ENCODE data around the gene DNAH7.

Gene DNAH7

DNA sequence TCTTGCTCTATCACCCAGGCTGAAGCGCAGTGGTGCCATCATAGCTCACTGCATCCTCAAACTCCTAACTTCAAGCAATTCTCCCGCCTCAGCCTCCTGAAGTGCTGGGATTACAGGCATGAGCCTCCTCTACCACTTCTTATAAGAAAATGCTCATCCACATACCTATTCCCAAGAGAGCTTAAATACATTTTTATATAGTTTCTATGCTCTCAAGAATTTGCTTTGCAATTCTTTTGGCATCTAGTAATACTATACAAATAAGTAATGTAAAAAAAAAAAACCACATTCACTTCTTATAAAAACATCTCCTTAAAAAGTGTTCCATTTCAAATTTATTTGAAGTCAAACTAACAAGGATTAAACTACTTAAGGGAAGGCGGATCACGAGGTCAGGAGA, 197.3 kb downstream of the DNAH7 start:
- DNase-seq (ENCODE audit: low read depth in 3 of 3, low spot score in 1 of 3): no peak

DNA sequence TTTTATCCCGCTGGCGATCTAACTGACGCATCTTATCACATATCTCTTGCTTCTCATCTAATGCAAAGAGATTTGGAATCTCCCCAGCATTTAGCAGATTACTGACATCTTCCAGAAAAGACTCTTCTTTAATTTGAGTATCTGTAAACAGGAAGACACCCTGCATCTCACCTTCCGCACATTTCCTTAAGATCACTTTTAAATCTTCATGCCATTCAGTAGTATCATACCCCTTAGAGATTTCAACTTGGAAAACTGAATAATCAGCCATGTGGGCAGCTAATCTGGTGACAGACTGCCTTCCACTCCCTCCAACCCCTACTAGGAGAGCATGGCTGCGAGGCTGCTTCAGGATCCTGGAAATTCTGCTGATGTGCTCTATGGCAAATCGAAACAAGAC, 204.3 kb downstream of the DNAH7 start:
- no peak for DNase-seq (ENCODE audit: low read depth in 3 of 3, low spot score in 1 of 3)

DNA sequence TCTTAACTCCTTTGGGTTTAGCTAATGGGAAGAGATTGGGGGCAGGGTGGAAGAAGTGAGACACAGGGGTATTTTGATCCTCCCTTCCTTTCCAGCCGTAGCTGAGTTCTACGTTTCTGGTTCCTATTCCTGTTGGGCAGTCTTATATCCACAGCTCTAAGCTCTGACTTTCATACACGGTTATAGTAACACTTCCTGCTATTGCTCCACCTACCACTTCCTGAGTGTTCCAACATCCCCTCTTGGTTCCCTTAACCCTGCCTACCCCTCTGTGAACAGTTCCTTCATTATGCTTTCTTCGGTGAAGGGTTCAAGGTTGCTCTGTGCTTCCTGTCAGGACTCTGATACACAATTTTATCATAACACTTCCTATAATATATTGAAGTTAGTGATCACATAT, 205.1 kb downstream of the DNAH7 start:
- no peak for DNase-seq (ENCODE audit: low read depth in 3 of 3, low spot score in 1 of 3)

DNA sequence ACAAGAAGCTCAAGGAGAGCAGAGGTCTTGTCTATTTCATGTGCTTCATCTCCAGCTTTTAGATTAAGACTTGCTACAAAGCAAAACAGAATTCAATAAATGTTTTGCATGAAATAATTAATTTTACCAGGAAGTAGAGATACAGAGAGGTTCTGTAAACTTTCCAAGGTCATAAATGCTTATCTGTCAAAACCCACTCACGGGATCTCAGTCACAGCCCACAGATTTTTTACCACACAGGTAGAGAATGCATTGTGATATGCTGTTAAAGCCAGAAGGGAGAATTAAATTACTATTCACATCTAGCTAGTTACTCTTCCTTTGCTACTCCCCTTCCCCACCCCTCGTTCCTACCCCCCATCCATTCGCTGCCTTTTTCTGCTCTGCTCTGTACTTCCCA, 205.5 kb downstream of the DNAH7 start:
- no peak for DNase-seq (ENCODE audit: low read depth in 3 of 3, low spot score in 1 of 3)

DNA sequence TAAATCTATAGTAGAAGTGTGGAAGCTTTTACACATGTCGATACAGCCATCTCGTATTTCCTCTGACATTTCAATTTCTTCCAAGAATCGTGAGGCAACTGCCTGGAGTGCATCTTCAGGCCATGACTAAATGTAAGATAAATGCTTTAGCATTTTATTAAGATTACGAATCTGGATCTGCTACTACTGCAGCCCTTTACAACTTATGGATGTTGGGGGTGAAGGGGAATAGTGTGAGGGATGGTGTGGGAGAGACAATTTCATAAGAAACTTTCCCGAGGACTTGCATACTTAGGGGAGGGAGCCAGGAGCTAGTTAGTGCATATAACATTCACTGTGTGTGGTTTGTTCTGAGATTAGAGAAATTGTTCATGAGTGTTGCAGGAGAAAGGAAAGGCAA, 206.8 kb downstream of the DNAH7 start:
- no peak for DNase-seq (ENCODE audit: low read depth in 3 of 3, low spot score in 1 of 3)

DNA sequence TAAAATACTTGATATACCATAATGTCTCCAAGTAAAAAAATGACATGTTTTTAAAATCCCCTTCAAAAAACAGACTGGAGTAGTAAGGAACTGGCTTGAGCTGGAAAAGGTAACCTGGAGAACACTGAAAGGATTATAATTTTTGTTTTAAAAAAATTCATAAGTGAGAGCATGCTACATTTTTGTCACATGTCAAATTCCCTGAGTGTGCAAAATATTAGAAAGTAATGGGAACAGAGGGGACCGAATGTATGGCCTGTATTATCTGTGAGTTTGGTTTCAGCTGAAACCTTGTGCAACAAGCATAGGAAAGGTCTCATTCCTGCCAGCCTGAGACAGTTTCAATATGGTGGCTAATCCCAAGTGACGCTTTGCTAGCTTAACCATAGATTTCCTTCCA, 209.1 kb downstream of the DNAH7 start:
- DNase-seq (ENCODE audit: low read depth in 3 of 3, low spot score in 1 of 3): no peak

DNA sequence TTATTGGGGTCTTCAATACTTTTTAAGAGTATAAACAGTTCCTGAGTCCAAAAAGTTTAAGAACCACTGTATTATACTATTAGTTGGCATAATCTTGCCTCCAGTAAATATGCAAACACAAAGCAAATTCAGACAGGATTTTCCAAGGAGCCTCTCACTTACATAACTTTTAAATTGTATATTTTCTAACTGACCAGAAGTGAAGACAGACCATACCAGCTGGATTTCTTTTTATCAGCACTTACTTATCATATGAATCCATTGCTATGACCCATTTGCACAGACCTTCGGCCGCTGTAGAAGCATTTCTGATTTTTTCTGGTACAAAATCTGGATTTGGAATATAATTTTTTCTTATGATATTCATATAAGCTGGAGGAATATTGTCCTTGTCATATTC, 211.5 kb downstream of the DNAH7 start:
- no peak for DNase-seq (ENCODE audit: low read depth in 3 of 3, low spot score in 1 of 3)

DNA sequence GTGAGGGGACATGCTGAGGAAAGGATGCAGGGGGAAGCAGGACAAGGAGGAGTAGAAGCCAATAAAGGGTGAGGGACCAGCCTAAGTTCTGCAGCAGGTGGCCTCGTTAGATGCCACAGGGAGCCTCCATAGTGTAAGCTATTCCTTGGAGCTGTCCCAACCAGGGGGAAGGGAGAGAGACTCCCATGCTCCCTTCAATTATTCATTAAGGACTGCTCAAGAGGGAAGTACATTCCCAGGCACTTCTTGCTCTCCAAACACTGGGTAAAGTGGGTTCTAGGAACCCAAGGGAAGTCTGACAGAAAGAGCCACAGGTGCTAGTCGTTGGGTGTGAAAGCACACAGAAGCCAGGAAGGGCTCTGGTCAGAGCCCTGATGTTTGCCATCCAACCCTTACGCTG, 217.9 kb downstream of the DNAH7 start:
- DNase-seq (ENCODE audit: low read depth in 3 of 3, low spot score in 1 of 3): no peak

DNA sequence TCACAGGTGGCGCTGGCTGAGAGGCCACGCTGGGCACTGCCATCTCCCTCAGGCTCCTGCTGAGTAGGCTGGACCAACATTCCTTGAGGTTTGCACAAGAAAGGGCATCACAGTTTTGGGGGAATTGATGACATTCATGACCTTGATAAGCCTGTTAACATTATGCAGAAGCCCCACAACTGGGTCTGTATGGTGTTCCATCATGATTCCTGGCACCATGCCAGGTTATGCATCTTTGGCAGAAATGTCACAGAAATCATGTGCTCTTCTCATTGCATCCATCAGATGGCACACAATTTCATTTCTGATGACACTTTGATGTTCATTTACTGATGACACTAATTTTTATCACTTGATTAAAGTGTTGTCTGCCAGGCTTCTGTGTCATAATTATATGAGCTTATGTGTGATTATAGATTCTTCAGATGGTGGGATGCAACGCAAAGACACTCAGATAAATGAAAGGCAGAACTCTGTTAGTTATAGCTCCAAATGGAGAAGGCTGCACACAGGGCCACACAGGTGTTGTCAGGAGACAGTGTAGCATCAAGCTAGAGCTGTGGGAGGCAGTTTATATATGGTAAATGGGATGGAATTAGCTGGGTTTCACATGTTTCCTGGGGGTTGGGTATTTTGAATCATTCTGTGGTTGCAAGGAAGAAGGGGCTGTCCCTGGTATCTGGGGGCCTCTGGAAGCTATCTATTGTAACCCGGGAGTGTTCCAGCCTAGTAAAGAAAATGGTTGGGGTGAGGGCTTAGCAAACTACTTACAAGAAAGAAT, 220.3 kb downstream of the DNAH7 start:
- DNase-seq (ENCODE audit: low read depth in 3 of 3, low spot score in 1 of 3): no peak

DNA sequence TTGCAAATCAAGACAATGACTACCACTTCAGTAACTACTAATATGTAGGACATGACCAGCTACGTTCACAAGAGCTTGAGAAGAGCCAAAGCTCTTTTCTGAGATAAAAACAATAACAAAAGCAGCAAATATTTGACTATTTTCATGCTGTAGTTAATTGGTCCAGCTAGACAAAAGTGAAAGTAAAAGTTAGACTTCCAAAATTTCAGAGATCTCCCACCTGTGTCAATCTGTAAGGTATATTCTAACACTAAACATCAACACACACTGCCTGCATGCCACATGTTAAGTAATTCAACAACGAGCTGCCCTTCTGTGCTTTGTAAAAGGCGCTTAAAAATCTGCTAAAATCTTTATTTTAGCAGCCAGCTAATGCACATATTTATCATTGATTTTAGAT, 225.7 kb downstream of the DNAH7 start:
- no peak for DNase-seq (ENCODE audit: low read depth in 3 of 3, low spot score in 1 of 3)

DNA sequence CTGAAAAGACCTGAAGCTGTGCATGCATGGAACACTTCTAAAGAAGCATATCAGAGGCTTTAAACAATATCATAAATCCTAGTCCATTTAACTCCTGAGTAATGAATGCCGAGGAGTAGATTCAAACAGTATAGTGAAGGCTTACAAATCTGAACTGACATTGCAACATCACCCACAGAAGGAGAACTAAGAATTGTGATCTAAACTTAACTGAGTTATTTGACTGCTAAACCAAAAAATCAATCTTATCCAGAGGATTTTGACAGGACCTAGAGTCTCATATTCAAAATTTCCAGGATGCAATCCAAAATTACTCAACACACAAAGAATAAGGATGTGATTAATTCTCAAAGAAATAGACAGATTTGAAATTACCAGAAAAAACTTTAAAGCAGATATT, 230.6 kb downstream of the DNAH7 start:
- no peak for DNase-seq (ENCODE audit: low read depth in 3 of 3, low spot score in 1 of 3)

DNA sequence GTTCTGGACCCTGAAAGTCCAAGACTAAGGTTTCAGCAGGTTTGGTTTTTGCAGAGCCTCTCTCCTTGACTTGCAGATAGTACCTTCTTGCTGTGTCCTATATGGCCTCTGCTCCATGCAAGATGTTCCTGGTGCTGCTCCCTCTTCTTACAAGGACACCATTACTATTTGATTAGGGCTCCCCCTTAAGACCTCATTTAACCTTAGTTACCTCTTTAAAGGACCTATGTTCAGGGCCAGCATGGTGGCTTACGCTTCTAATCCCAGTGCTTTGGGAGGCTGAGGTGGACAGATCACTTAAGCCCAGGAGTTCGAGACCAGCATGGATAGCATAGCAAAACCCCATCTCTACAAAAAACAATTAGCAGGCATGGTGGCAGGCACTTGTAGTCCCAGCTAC, 232.6 kb downstream of the DNAH7 start:
- no peak for DNase-seq (ENCODE audit: low read depth in 3 of 3, low spot score in 1 of 3)

DNA sequence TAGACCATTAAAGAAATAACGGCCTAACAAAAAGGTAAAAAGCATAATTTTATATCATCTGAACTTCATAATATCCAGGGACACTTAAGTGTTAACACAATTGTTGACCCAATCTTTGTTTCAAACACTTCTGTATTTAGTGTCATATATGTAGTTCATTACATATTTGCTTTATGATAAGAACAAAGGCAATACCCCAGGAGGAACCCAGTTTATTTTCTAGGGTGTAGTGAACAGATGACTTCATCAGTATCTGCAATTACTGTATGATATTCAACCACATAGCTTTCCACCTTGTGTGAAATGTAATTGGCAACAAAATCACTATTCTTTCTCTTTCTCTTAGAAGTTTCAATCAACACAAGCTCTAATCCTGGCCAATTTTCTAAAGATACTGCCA, 233.8 kb downstream of the DNAH7 start:
- DNase-seq (ENCODE audit: low read depth in 3 of 3, low spot score in 1 of 3): no peak

DNA sequence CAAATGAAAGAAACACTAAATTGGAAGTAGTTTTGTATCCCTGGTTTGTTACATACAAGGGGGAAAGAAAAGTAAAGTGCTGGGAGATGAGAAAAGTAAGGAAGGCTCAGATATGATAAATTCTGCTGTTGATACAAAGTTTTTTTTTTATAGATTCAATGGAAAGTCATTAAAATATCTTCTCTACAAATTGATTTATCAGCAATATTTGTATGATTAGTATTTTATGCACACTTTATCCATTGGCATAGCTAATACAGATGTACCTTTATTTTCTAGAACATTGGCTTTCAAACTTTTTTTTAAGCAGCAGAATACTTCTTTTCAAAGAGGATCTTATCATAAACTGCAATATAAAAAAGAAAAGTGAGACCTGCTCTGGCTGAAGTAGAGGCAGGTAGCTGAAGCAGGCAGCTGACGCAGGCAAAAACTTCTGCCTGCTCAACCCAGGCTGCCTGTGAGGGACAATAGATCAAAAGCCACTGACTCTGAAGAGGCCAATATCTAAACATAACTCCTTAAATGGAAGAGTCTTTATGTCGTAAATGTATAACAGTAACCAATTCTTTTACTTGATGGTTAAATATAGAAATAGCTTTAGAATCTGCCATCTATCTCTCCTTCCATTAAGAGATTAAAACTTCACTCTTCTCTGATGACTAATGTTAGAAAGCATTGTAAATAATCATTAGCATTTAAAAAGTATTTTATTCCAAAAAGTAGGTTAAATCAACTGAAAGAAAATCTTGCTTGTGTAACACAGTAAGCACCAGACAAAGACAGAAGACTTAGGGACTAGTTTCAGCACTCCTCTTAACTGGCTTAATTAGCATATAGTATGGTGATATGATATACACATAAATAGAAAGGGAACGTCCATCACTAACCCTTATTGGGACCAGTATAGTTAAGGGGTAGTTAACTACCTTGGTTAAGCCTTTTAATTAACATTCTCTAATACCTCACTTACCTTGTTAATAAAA, 237.4 kb downstream of the DNAH7 start:
- DNase-seq (ENCODE audit: low read depth in 3 of 3, low spot score in 1 of 3): no peak

DNA sequence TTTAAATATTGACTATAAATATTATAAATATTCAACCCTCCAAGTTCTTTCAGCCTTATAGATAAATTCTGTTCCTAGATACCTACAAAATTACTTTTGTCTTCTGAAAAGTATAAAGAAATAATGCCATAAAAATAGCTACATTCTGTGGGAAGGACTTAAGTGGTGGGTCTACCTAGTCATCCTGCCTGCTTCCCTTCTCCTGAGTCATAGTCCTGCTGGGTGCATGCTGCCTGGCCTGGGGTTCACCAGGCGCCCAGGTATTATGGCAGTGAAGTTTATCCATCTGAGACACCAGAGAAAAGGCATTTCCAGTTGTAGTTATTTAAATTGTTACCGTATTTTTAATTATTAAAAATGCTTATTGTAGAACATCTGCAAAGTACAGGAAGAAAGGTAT, 244.2 kb downstream of the DNAH7 start:
- DNase-seq (ENCODE audit: low read depth in 3 of 3, low spot score in 1 of 3): no peak

DNA sequence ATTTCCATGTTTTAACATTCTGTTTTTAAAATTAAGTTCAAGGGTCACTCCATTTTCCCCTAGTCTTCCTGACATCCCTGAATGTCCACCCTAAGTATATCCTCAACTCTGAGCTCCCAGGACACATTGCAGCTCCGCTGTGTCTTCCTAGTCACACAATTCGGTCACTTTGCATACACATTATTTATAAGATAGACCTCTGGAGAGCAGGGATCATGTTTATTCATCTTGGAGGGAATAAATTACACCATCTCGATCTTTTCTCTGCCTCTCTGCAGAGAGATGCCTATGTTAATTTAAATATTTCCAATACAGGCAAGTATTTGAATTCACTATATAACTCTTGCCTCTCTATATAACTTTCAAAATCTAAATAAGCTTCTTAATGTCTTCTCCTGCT, 245.4 kb downstream of the DNAH7 start:
- DNase-seq (ENCODE audit: low read depth in 3 of 3, low spot score in 1 of 3): no peak

DNA sequence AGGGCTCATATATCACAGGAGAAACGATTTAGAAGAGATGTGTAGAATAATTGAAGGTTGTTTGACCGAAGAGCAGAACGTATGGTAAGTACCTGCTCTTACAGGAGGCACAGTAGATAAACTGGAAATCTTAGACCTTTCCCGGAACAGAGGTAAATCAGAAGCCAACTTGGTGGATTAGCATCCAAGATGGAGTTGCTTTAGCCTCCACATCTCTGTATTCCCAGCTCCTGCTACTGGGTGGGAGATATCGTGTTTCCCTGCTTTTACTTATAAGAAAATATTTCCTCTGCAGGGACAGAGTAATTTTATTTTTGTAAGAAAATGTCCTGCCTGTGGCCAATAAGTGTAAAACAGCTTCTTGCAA, 247.1 kb downstream of the DNAH7 start:
- DNase-seq (ENCODE audit: low read depth in 3 of 3, low spot score in 1 of 3): no peak

DNA sequence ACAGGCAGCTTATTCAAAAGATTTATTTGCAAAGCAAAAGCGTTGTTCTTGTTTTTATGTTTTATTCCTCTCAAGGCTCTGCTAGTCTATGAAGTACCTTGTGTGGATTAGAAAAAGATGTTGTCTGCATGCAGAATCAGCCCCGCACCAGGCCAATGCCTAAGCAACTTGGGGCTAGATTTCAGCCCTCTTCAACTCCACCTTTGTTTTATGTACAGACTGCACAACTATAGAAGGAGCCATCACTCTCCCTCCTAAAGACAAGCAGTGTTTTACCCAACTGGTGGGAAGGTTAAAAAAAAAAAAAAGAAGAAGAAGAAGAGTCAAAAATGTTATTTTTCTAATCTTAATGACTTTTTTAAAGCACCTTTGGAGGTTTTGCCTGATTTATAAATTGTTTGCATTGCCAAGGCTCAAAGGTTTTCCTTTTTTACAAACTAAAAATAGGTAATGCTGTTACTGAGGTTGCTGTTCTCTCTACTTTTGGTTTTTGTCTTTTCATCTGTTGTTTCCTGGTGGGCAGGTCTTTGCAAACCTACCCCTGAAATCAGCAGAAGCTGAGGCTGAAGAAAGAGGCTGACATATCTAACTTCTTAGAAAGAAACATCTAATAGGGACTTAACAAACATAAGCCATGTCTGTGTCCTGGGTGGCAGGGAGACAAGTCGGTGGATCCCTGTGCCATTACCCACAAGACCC, 247.6 kb downstream of the DNAH7 start:
- no peak for DNase-seq (ENCODE audit: low read depth in 3 of 3, low spot score in 1 of 3)

DNA sequence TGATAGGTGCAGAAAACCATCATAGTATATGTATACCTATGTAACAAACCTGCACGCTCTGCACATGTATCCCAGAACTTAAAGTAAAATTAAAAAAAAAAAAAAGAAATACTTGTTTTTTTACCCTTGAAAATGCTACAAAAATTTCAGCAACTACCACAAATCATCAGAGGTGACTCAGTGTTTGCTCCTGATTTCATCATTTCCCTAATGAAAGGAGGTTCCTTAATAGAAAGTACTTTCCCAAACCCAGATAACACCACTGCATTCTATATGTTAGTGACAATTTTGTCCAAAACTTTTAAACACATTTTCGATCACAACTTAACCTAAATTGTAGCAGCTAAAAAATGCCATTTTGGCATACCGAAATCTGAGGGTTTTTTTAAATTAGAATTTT, 248.3 kb downstream of the DNAH7 start:
- DNase-seq (ENCODE audit: low read depth in 3 of 3, low spot score in 1 of 3): no peak

DNA sequence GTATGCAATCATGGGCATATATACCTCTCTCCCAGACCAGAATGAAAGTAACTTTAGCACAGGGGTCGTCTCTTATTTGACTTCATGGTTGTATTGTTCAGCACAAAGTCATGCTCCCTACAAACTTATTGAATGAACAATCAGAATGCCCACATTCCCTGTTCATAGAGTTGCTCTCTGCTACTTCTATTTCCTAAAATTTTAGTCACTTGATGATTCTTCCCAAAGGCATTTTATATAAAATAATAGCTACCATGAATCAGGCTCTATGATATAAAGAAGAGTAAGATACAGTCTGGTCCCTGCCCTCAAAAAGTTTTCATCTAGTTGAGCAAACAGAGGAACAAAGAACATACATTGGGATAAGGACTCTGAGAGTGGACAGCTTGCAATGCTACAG, 249.4 kb downstream of the DNAH7 start:
- no peak for DNase-seq (ENCODE audit: low read depth in 3 of 3, low spot score in 1 of 3)

DNA sequence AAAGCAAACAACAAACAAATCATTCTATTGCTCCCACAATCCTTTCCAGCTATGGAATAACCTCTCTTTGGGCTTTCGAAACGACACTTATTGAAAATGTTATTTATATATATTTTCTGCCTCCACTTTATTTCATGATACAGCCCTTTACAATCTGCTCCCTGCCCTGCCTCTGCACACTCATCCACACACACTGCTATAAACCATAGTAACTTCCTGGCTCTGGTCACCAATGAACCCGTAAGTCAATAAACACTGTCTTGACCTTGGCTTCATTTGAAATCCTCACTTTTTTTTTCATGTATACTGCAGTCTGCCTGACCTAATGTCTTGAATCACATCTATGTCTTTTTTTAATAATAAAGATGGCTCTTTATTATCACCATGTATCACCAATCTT, 250.1 kb downstream of the DNAH7 start:
- DNase-seq (ENCODE audit: low read depth in 3 of 3, low spot score in 1 of 3): no peak

DNA sequence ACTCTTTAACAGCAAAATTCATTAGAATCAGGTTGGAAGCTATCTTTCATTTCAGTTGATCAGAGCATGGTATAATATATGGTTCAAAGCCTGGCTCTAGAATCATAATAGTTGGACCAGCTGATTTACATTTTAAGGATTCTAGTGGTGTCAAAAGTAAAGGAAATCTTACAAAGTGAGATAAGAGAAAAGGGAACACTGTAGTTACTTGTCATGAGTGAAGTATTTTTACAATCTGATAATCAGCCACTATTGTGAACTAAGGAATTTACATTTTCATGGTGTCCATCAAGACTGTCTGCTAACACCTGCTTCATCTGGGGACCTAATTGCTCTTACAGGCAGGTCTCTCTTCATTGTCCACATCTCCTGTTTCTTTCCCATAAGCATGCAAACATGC, 250.5 kb downstream of the DNAH7 start:
- DNase-seq (ENCODE audit: low read depth in 3 of 3, low spot score in 1 of 3): no peak

All from stimulated activated CD4-positive, alpha-beta T cell treated with anti-CD3 and anti-CD28 coated beads, TNF-alpha, amount 100 ng/mL, for 1 hour (primary cell).